Renal pelvis (tissue), 4 donors: ENCODE data around the gene AP2A1. TPM values are rescaled to one million over a fixed set of nuclear protein-coding genes. Genes with fewer than 3 reads are reported as not detected.
A peak's percentile ranks its signal among the peaks of the same experiment; 100 is the strongest.

Source experiments
- DNase-seq: peaks from one replicate; pipeline ENCODE4 v3.0.0-alpha.2; 2013
- polyA plus RNA-seq, 3 donors: library from polyadenylated mRNA; unstranded; fragments of 120-200 nt; gene quantifications; one replicate each; pipeline ENCODE4 v1.2.1, GENCODE V29; 2013; ENCODE audit not compliant: insufficient read length in 3 of 3

AP2A1 gene
- polyA plus RNA-seq, 3 donors, result 58.7 to 71.5 (median 68.4) TPM

DNA sequence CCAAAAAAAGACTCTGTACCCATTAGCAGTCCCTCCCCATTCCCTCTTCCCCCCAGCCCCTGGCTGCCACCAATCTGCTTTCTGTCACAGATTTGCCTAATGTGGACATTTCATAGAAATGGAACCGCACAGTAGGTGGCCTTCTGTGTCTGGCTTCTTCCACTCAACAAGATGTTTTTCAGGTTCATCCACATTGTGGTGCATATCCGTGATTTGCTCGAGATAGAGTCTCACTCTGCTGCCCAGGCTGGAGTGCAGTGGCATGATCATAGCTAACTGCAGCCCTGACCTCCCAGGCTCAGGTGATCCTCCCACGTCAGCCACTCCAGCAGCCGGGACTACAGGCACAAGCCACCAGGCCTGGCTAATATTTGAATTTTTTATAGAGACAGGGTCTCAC, 20.9 kb downstream of the AP2A1 start:
- no peak for DNase-seq

DNA sequence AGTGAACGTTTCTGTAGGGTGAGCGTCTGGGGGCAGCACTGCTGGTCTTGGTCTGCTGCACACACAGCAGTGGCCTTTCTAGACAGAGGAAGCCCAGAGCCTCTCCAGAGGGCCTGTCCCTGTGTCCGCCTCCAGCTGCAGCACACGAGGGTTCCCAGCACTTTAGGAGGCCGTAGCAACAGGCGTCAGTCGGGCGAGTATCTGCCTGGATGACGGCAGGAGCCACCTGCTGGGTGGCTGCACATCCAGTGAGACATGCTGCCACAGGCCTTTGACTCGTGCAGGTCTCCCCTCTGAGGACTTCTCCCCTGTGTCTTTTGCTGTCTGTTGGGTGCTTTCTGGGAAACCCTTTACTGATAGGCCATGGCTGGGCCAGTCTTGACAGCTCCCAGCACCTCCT, 22.1 kb downstream of the AP2A1 start:
- no peak for DNase-seq

DNA sequence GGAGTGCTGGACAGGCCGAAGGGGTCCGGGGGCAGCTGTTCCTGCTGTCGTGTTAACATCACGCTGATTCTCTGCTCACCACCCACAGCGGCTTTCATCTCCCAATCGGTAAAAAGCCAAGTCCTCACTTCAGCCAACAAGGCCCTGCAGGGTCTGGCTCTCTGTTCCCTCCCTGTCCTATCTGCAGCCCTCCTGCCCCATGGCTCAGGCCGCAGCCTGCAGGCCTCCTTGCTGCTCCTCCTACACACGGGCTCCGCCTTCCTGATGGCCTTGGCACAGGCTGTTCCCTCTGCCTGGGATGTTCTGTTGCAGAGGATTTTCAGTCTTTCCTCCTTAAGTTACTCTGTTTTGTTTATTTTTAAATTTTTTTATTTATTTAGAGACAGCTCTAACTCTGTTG, 24.1 kb downstream of the AP2A1 start:
- DNase-seq, result no peak

DNA sequence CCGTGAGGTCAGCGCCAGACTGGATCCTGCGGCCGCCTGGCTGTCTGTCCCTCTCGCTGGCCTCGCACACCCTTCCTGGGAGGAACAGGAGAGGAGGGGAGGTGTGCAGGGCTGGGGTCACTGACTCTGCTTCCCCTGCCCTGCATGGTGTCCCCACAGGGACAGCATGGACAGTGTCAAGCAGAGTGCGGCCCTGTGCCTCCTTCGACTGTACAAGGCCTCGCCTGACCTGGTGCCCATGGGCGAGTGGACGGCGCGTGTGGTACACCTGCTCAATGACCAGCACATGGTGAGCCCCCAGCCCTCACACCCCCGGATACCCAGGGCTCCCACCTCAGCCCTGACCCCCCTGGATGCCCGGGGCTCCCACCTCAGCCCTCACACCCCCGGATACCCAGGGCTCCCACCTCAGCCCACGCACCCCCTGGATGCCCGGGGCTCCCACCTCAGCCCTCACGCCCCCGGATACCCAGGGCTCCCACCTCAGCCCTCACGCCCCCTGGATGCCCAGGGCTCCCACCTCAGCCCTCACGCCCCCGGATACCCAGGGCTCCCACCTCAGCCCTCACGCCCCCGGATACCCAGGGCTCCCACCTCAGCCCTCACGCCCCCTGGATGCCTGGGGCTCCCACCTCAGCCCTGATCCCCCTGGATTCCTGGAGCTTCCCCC, 25.1 kb downstream of the AP2A1 start:
- DNase-seq, result no peak

DNA sequence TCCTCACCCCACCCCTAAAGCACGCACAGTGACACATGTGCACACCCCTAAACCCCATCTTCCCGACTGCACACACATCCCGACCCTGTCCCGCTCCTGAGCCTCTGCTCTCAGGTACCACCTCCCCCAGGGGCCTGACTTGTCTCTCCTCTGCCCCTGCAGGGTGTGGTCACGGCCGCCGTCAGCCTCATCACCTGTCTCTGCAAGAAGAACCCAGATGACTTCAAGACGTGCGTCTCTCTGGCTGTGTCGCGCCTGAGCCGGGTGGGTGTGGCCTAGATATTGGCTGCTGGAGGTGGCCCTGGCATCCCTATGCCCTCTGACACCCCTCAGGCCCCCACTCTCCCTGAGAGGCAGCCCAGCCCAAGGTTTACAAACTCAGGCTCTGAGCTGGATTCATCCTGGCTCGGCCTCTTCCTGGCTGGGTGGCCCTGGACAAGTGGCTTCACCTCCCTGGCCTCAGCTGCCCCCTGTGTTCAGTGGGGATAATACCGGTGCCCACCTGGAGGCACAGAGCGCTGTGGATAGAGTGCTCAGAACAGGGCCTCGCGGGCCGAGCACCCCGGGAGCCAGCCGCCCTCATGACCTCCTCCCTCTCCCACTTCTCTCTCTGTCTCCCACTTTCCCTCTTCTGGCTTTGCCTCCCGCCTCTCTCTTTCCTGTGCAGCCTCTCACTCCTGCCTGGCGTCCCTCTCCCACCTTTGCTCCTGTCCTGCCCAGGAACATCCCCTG, 26.2 kb downstream of the AP2A1 start:
- DNase-seq, result no peak

DNA sequence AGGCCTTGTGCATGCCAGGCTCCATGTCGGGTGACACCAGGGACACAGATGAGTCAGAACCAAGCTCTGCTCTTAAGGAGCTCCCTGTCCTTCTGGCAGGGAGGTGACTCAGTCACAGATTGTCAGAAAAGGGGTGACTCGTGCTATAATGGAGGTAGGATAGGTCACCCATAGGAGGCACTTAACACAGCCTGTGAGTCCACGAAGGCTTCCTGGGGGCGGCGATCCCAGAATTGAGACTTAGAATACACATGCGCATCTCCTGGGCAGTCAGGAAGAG, 26.7 kb downstream of the AP2A1 start:
- DNase-seq, result no peak

DNA sequence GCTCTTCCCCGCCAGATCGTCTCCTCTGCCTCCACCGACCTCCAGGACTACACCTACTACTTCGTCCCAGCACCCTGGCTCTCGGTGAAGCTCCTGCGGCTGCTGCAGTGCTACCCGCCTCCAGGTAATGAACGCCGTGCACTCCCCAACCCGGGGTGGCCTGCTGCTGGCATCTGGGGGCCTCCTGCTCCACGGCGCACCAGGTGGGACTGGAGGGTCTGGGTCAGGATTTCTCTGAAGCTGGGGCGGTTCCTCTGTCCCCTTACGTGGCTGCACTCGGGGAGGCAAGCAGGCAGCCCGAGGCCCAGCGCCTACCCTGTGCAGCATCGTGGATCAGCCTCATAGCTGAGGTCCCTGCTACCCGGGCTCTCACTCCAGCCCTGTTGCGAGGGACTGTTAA, 28.8 kb downstream of the AP2A1 start:
- DNase-seq, result no peak

DNA sequence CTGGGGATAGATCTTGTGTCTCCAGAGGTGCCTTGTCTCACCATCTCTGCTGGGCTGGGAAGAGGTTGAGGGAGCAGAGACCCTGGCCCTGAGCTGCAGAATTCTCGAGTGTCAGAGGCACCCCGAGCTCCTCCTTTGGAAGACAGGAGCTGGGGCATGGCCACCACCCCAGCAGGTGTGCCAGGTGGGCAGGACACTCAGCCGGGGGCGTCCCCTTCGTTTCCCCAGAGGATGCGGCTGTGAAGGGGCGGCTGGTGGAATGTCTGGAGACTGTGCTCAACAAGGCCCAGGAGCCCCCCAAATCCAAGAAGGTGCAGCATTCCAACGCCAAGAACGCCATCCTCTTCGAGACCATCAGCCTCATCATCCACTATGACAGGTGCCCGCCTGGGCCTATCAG, 31.8 kb downstream of the AP2A1 start:
- DNase-seq, result no peak

DNA sequence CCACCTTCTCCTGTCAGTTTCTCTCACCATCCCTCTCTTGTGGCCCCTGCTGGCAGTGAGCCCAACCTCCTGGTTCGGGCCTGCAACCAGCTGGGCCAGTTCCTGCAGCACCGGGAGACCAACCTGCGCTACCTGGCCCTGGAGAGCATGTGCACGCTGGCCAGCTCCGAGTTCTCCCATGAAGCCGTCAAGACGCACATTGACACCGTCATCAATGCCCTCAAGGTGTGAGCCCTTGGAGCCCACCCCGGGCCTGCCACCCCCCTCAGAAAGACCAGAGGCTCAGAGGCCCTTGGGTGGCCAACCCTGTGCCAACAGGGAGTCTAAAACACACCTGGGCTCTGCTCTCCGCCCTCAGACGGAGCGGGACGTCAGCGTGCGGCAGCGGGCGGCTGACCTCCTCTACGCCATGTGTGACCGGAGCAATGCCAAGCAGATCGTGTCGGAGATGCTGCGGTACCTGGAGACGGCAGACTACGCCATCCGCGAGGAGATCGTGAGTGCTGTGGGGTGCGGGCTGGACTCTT, 32.5 kb downstream of the AP2A1 start:
- DNase-seq, result no peak

DNA sequence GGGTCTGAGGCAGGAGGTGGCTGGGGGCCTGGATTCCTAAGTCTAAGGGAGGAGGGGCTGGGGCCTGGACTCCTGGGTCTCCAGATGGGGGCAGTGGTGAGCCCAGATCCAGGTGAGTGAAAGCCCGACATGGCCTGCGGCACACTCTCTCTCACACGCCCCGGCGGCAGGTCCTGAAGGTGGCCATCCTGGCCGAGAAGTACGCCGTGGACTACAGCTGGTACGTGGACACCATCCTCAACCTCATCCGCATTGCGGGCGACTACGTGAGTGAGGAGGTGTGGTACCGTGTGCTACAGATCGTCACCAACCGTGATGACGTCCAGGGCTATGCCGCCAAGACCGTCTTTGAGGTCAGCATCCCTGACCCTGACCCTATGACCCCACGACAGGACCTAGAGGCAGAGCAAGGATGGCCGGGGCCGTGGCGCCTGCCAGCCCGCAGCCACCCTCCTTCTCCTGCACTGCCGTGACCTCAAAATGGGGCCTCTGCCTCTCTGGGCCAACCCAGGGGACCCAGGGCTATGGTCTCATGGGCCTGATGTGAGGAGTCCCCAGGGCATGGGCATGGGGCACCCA, 33.1 kb downstream of the AP2A1 start:
- DNase-seq, result no peak

DNA sequence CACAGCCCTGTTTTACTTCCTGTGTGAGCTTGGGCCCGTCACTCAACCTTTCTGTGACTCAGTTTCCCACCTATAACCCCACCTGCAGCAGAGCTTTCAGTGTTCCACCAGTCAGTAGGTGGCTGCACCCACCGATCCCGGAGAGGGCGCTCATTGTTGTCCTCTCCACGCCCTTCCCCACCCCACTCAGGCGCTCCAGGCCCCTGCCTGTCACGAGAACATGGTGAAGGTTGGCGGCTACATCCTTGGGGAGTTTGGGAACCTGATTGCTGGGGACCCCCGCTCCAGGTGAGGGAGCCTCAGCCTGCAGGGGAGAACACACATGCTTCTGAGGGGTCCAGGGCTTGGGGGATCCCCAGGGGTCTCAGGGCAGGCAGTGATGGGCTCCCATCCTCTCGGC, 34.0 kb downstream of the AP2A1 start:
- DNase-seq, result no peak

DNA sequence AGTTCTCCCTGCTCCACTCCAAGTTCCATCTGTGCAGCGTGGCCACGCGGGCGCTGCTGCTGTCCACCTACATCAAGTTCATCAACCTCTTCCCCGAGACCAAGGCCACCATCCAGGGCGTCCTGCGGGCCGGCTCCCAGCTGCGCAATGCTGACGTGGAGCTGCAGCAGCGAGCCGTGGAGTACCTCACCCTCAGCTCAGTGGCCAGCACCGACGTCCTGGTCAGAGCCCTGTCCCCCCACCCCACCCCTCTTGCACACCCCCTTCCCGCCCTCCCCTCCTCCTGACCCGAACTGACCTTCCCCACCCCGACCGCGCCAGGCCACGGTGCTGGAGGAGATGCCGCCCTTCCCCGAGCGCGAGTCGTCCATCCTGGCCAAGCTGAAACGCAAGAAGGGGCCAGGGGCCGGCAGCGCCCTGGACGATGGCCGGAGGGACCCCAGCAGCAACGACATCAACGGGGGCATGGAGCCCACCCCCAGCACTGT, 34.6 kb downstream of the AP2A1 start:
- no peak for DNase-seq

DNA sequence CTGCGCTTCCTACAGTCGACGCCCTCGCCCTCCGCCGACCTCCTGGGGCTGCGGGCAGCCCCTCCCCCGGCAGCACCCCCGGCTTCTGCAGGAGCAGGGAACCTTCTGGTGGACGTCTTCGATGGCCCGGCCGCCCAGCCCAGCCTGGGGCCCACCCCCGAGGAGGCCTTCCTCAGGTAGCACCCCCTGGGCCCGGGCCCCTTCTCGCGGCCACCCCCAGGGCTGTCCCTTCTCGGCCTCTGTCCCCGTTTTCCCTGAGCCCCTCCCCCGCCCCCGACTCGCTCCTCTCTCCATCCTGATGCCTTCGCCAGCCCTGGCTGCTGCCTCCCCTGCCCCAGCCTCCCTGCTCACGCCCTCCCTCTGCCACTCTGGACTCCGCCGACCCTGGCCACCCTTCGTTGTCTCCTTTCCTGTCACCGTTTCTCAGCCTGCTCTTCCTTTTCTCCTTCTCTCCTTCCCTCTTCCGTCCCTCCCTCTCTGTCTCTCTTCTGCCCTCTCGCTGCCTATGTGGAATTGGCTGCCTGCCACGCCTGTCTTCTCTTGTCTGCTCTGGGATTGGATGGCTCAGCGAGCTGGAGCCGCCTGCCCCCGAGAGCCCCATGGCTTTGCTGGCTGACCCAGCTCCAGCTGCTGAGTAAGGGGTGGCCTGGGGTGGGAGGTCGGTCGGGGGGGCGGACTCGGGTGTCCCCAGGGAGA, 35.3 kb downstream of the AP2A1 start:
- DNase-seq, result peak; percentile 92

DNA sequence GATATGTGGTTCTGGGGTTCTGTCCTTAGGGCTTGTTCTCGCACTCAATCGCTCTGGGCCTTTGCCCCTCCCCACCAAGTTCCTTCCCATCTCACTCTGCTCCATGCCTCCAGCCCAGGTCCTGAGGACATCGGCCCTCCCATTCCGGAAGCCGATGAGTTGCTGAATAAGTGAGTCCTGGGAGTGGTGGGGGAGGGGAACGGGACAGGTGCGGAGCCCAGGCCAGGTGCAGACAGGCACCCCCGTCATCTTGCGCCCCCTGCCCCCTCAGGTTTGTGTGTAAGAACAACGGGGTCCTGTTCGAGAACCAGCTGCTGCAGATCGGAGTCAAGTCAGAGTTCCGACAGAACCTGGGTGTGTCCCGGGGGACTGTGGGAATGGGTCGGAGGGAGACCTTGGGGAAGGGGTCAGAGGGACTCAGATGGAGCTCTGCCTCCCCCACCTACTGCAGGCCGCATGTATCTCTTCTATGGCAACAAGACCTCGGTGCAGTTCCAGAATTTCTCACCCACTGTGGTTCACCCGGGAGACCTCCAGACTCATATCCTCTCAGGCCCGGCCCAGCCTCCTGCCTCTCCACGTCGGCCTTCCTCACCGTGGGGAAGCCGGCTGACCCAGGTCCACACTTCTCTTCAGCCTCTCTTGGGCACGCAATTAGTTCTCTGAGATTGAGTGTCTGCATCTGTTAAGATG, 36.2 kb downstream of the AP2A1 start:
- no peak for DNase-seq

DNA sequence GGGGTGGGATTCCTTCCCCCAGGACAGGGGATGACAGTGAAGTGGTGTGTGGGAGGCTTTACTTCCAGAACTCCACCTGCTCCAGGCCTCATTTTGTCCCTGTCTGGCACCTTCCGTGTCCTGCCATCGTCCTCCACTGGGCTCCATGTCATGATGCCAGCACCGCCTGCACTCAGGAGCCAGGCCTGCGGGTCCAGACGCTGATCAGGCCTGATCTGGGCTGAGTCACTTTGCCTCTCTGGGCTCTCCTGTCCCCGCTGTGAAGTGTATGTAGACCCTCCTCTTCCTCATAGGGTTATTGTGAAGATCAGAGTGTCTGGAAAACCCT, 36.7 kb downstream of the AP2A1 start:
- DNase-seq, result no peak

DNA sequence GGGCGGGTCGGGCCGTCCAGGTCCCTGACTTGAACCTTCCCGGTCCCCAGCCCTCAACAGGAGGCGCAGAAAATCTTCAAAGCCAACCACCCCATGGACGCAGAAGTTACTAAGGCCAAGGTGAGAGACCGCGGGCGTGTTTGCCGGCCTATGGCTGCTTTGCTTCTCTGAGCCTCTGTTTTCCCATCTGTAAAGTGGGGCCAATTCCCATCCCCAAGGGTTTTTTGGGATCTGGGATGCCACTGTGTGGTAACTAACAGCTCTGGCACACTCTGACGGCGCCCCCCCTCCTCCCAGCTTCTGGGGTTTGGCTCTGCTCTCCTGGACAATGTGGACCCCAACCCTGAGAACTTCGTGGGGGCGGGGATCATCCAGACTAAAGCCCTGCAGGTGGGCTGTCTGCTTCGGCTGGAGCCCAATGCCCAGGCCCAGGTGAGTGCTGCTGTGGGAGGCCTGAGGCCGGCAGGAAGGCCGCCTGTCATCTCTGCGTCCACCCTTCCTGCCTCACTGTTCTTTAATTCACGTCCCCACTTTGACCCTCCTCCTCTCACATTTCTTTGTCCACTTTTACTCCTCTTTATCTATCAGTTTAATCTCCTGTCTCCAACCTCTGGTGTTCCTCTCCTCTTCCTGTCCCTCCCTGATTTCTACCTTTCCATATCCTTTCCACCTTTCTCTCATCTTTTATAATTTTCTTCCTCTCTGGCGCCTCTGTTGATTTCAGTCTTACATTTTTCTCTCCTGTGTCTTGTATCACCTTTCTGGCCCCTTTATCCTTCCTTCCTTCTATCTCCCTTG, 39.2 kb downstream of the AP2A1 start:
- no peak for DNase-seq

DNA sequence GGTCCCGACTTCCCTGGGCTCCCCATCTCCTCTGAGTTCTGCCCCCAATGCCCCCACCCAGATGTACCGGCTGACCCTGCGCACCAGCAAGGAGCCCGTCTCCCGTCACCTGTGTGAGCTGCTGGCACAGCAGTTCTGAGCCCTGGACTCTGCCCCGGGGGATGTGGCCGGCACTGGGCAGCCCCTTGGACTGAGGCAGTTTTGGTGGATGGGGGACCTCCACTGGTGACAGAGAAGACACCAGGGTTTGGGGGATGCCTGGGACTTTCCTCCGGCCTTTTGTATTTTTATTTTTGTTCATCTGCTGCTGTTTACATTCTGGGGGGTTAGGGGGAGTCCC, 39.8 kb downstream of the AP2A1 start:
- DNase-seq, result no peak

DNA sequence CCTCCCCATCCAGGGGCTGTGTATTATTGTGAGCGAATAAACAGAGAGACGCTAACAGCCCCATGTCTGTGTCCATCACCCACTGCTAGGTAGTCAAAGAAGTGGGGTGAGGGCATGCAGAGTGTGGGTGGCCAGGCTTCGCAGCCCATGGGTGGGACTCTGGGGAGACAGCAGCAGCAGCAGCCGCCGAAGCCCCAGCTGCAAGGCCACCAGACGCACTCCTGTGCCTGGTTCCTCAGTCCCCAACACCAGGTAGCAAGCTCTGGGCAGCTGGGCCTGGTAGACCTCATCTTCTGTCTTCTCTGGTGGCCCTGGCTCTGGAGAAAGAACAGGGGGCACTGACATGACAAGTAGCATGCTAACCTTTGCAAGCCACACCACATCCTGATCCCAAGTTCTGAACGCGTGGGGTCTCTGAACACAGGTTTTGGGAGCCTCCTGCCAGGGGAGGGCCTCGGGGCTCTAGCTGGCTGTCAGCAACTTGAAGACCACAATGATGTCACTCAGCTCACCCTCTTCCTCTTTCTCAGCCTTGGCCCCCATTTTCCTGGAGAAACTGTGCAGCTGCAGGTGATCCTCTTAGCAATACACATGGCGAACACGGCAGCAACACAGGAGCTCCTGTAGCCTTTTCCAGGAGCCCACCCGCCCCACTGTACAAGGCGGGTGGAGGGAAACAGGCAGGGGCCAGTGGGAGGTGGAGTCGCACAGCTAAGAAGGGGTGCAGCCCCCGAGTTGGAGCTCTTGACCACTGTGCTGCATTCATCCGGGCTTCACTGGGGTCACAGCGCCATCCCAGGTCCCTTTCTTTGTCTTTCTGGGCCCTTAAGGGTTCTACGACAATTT, 40.5 kb downstream of the AP2A1 start:
- DNase-seq, result no peak

DNA sequence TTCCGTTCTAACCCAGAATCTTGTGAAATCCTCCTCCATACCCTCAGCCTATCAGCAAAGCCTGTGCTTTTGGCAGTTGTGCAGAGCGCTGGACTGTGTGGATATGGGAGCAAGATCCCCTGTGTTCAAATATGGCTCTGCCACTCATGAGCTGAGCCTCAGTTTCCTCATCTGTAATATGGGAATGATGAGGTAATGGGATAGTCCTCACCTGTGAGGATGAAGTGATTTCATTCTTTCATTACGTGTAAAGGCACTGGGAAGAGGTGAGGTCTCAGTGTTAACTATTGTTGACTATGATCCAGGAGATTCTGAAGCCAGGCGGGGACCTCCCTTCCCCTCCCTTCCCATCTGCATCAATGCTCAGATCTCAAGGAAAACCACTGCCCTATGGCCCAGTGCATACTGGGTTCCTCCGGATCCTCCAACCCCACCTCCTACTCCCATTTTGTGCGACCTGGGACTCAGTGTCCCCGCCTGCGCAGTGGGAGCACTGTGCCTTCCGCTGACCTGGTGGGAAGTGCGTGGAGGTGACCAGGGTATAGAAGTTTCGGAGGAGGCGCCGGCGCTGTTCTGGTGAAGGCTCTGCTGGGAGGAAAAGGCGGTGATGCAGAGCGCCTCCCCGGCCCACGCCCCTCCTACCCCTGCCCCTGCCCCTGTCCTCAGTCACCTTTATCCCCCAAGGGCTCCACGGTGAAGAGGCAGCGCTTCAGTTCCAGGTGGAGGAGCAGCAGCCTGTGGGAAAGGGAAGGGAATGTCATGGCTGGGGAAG, 41.3 kb downstream of the AP2A1 start:
- DNase-seq, result no peak

DNA sequence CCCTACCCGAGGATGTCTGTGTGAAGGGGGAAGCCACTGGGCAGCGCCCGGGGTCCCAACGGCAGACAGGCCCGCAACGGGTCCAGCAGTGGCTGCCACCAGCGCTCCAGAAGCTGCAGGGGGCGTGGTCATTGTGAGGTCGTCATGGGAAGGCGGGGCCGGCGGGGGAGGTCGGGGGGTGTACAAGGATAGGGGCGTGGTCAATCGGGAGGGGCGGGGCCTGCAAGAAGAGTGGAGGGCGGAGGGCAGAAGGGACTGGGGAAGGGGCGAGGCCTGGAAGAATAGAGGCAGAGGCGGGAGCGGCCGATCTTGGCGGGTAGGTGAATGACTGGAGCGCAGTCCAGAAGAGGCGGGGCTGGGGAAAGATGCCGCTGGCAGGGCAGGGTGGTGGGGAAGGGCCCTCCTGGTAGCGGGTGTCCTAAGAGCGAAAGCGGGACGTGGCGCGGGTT, 41.9 kb downstream of the AP2A1 start:
- peak; percentile 91 for DNase-seq
